Gastrocnemius medialis (tissue), 4 donors: ENCODE measurements around the gene ARMH1.

ENCODE experiments used
- CTCF ChIP-seq, 5 experiments: fragments of 450-650 bp in 3 of 5; fragments of 200-600 bp in 2 of 5; sonication (generic) in 2 of 5; IDR thresholded peaks in 4 of 5; conservative IDR thresholded peaks in 1 of 5; 1 replicate in 4 of 5; 2 replicates in 1 of 5; pipeline ENCODE4 v1.5.1; 2016 to 2019; ENCODE audit warnings: antibody characterized with exemption in 5 of 5, mild to moderate bottlenecking in 3 of 5, moderate library complexity in 3 of 5
- POLR2A ChIP-seq, 2 donors: fragments of 450-650 bp; IDR thresholded peaks; one replicate each; pipeline ENCODE4 v1.6.1; 2017; ENCODE audit warnings: antibody characterized with exemption in 2 of 2, mild to moderate bottlenecking in 2 of 2, moderate library complexity in 2 of 2

- TF ChIP-seq POLR2A (IDR thresholded peaks at IDR 0.05) (no peak), CTCF (IDR thresholded peaks at IDR 0.05 in 4 of 5, conservative IDR thresholded peaks at IDR 0.05 in 1 of 5) (no peak)
Observed at GRCh38 chr1:44760876-44761275, 86.4 kb downstream of the ARMH1 start.
